Transverse colon (tissue), 4 donors: ENCODE data around the gene GPR18.

Experiments used
- POLR2A ChIP-seq: fragments of 450-650 bp; IDR thresholded peaks from one replicate; pipeline ENCODE4 v1.6.1; 2016; ENCODE audit warnings: antibody characterized with exemption, mild to moderate bottlenecking, moderate library complexity
- POLR2AphosphoS5 ChIP-seq, 3 donors: sonication (generic); formaldehyde crosslinking; IDR thresholded peaks; one replicate each; pipeline ENCODE4 v1.6.1; 2016; ENCODE audit warnings: antibody characterized with exemption in 3 of 3
- TF ChIP-seq, protein P1 (sequence below), 5 experiments: fragments of 200-600 bp in 3 of 5; fragments of 450-650 bp in 2 of 5; sonication (generic) in 3 of 5; IDR thresholded peaks; 1 replicate in 2 of 5; 2 replicates in 3 of 5; pipeline ENCODE4 v1.5.1; 2016 to 2017; ENCODE audit warnings: antibody characterized with exemption in 5 of 5, inconsistent platforms in 3 of 5, mild to moderate bottlenecking in 2 of 5, moderate library complexity in 1 of 5

GRCh38 chr13:99276706-99277105 lies 18.5 kb upstream of the GPR18 start:
- TF ChIP-seq, protein P1, sequence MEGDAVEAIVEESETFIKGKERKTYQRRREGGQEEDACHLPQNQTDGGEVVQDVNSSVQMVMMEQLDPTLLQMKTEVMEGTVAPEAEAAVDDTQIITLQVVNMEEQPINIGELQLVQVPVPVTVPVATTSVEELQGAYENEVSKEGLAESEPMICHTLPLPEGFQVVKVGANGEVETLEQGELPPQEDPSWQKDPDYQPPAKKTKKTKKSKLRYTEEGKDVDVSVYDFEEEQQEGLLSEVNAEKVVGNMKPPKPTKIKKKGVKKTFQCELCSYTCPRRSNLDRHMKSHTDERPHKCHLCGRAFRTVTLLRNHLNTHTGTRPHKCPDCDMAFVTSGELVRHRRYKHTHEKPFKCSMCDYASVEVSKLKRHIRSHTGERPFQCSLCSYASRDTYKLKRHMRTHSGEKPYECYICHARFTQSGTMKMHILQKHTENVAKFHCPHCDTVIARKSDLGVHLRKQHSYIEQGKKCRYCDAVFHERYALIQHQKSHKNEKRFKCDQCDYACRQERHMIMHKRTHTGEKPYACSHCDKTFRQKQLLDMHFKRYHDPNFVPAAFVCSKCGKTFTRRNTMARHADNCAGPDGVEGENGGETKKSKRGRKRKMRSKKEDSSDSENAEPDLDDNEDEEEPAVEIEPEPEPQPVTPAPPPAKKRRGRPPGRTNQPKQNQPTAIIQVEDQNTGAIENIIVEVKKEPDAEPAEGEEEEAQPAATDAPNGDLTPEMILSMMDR (IDR thresholded peaks at IDR 0.05): no peak
- TF ChIP-seq POLR2A (no peak), POLR2AphosphoS5 (IDR thresholded peaks at IDR 0.05) (no peak)
